ENCODE data around the gene RGS14.
"Not testable (repeated sequence)": the region's sequence is repeated elsewhere in the genome, so short reads cannot be mapped to it uniquely, and the experiment has no call there.

The RGS14 gene

DNA sequence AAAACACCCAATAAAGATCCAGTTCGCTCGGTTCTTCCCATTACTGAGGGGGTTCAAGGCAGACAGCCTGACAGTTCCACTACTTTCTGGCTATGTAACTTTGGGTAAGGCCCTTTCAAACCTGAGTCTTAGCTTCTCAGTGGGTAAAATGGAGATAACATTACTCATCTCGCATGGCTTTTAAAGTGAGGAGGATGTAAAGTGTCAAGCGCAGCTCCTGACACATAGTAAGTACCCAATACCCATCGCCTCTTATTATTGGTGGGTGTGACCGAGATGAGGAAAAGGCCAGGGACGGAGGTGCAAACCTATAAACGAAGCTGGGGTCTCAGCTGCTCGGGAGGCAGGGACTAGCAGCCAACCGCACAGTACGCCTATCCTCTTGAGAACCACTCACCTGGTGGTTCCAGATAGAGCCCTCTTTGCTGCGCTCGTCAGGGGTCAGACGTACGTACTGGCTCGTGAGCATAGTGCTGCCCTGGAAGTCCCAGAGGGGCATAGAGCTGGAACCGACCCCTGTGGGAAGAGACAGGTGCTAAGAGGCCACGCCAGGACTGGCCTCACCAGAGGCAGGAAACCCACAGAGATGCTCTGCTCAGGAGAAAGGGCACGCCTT, 6.8 kb upstream of the RGS14 start:
- no peak for DNase-seq

- DNase-seq = no peak
Observed at GRCh38 chr5:177351392-177352329, 6.1 kb upstream of the RGS14 start, which contains the start of gene LMAN2. Gene LMAN2 (minus strand): TSS chr5:177351668. CDS start chr5:177351647, 21 bp downstream.

DNA sequence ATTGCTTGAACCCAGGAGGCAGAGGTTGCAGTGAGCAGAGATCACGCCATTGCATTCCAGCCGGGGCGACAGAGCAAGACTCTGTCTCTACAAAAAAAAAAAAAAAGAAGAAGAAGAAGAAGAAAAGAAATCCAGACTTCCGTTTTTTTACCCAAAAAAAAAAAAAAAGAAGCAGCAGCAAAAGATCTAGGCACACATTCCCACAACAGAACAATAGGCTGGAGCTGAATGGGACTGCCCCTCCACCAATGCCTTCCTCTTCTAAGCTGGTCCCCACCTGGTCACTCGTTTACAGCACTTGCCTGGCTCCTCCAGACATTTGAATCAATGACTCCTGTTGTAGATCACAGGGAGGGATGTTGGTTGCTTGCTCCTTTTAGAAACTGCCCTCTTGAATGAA, 4.6 kb upstream of the RGS14 start:
- no peak for DNase-seq

DNA sequence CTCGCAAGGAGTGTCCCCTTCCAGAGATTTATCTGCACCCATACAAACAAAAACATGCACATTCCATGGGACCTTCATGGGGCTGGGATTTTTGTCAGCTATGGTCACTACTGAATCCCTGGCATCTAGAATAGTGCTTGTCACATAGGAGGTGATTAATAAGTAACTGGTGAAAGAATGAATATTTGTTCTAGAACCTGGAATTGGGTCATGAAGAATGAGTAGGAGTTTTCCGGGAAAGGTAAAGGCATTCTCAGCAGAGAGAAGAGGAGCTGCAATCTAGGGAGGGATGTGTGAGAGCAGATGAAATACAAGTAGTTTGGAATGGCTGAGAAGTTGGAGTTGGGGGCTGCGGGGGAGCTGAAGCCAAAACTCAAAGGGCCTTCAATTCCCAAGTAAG, 3.5 kb upstream of the RGS14 start:
- DNase-seq = no peak

DNA sequence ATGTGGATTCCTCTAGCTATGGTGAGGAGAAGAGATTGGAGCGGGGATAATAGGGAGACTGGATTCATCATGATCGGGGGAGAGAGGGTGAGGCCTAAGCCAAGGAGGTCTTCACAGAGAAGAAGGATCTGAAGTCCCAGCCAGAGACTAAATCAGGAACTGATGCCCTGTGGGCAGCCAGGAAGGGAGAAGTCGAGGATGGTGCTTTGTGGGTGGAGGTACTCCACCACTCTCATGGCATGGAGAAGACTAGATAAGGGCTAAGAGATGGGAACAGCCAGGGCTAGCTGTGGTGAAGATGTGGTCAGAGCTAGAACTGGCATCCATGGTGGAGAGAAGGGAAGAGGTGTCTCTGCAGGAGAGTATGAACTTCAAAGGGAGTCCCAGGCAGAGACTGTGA, 3.0 kb upstream of the RGS14 start:
- DNase-seq = no peak

DNA sequence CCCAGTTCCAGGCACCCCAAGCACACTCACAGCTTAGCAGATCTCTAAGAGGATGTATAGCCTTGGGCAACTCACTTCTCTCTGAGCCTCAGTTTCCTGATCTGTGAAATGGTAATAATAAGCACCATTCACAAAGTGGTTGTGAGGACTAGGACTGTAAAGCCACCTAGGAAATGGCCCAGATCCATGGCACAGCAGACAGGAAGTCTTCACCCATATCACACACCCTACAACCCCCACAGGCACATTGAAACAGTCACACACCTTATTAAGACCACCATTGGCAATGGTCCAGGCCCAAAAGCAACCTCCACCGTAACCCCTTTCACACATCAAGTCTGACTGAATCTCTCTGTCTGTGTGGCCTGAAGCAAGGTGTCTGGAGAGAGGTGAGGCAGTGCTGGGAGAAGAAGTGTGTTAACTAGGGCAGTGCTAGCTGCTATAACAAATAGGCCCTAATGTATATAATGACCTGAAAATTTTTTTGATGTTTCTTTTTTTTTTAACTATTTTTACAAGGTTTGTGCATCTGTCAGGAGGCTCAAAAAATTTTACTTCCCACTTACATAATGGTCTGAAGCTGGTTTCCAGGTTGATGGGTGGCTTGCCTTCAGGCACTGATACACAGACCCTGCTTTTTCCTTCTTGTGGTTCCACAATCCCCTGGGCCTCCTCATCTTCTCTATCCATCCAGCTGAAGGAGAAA, 2.4 kb upstream of the RGS14 start:
- no peak for DNase-seq

DNA sequence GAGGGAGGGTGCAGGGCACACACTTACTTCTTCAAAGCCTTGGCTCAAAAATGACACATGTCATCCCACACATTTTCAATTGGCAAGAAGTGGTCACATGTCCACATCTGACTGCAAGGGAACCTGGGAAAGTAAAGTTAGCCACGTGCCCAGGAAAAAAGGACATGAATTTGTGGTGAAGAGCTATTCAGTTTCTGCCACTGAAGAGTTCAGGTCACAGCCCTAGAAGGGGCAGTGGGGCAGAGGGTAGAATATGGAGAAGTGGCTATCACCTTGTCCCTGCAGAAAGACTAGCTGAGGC, 1.9 kb upstream of the RGS14 start:
- no peak for DNase-seq

DNA sequence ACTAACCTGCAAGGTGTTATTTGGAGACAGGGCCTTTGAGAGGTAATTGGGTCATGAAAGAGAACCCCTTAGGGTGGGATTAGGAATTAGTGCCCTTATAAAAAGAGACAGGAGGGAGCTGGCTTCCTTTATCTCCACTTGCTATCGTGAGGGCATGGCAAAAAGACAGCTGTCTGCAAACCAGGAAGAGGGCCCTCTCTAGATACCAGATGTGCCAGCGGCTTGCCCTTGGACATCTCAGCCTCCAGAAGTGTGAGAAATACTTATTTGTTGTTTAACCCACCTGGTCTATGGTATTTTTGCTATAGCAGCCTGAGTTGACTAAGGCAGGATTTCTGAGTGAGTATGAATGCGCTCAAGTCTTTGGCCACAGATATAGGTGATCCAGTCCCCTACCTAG, 978 bp upstream of the RGS14 start:
- DNase-seq = no peak

- no peak for DNase-seq
Observed at GRCh38 chr5:177357146-177357458, 622 bp upstream of the RGS14 start.

DNA sequence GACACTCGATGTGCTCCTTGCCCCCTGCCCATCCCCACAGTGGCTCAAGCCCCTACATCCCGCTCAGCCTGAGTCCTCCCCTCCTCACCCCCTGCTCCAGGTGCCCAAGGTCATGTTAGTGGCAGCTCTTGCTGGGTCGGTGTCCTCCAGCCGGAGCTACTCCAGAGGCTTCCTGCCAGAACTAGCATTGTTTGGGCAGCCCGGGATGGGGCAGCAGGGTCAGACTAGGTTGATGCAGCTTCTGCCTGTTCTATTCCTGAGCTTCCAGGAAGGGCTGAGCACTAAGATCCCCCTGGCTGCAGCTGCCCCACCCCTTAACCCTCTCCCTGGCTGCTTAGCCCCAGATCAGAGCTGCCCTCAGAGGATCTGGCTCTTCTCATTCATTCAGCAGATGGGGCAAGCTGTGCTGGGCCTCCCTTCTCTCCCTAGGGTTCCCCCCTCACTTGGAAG, 671 bp downstream of the RGS14 start:
- DNase-seq = no peak

GRCh38 chr5:177359451-177359851, 1.7 kb downstream of the RGS14 start:
- no peak for DNase-seq

DNA sequence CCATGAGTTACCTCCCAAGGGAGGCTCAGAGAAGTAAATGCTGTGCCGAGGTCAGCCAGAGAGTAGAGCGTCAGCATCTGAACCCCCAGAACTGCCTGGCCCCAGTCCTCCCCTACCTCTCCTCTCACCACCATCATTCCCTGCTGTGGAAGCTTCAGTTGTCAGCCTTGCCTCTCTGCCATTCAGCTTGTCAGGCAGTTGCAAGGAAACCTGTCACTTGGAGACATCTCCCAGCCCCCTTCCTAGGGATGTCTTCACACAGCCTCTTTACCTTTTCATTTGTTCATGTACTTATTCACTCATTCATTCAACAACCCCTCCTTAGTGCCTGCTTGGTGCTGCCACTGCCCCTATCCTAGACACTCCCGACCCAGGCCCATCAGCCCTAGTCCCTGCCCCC, 2.1 kb downstream of the RGS14 start:
- DNase-seq = no peak

DNA sequence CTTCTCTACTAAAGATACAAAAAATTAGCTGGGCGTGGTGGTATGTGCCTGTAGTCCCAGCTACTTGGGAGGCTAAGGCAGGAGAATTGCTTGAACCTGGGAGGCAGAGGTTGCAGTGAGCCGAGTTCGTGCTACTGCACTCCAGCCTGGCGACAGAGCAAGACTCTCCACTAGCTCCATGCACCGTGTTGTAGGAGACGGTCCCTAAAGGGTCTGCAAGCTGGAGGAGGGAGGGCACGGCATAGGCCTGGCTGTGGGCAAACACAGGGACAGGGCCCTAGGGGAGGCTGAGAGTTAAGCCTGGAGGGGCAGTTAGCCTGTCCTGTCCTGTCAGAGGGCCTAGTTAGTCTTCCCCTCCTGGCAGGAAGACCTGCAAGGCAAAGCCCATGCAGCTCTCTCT, 3.0 kb downstream of the RGS14 start:
- DNase-seq = not testable (repeated sequence)

DNA sequence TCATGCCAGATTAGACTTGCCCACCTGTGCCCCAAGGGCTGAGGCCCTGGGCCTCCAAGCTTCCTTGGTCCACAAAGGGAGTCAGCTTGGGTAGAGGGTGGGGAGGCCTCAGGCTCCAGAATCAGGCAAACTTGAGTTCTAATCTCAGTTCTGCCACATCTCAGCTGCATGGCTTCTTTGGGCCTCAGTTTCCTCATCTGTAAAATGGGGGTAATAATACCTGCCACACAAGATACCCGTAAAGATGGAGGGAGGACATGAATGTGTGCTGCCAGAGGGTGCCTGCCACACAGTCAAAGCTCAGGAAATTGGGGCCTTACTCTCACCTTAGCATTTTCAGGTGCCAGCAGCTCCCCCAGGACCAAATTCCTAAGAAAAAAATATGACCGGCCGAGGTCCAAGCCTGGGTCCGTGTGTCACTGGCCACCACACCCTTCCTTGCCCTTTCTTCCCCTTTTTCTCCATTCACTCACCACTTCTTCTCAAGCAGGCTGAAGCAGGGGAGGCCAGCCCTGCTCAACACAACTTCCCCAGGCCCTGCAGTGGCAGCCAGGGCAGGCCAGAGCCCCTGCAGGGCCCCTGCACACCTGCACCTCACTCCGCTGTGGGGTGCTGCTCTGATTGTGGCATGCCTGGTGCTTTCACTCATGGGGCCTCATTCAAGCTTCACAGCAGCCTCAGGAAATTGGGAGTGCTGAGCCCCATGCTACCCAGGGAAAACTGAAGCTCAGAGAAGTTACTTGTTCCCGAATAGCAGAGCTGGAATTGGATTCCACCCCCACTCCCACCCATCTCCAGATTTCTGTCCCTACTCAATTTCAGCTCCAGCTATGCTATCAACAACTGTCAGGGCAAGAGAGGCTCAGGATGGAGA, 3.9 kb downstream of the RGS14 start:
- no peak for DNase-seq

DNA sequence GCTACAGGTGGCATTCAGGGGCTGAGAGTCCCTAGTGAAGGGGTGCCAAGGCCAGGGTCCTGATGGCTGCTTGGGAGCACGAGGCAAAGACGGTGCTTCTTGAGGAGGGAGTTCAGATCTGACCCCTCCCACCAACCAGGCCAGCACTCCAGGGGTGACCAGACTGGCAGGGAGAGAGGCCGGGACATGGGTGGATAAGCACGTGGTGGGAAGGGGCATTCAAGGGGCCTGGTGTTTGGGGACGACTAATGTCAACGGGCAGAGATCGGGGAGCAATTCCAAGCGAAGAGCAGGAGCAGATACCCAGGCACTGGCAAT, 4.5 kb downstream of the RGS14 start:
- DNase-seq = no peak

DNA sequence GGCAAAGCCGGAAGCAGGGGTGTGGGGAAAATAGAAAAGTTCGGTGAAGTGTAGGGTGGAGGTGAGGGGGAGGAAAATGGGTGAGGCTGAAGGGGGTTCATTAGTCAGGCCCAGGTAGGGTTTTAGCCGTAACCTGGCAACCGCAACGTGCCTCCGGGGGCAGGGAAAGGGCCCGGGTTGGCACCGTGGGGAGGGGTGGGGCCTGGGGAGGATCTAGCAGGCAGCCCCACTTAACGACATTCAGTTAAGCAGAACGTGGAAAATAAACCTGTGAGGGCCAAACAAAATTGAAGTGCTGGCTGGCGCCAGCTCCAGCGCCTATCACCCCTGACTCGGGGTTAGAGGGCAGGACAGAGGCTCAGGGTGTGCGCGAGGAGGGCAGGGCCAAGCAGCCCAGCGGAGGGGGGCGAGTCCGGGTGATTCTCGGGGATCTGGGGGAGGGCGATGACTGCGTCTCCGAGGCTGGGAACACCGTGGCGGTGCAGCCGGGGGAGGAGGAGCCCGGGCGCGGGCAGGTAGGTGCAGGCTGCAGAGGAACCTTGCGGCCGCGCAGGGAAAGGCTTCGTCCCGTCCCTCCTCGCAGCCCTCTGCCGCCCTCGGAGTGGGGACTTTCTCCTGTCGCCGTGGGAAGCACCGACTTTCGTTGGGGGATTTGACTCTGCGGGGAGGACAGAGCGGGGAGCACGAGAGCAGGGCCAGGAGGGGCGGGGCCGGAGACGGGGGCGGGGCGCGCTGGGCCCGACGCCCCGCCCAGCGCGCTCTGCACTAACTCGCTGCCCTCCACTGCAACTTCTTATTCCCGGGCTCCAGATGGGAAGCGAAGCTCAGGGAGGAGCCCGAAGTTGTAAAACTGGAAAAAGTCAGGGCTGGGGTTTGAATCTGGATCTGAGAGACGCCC, 5.1 kb downstream of the RGS14 start:
- no peak for DNase-seq

DNA sequence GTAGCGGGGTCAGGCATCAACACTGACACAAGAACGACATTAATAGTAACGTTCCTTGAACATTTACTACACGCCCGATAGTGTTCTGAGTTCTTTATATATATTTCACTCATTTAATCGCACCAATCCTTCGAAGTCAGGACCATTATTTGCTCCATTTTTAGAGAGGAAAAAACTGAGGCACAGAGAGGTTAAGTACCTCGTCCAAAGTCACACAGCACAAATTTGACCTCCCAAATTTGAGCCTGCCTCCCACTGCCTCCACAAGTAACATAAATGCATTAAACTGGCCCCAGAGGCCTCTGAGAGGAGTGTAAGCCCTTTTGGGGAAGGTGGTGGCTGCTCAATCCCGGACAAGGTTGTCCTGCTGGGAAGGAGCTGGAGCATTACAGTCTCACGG, 5.8 kb downstream of the RGS14 start:
- no peak for DNase-seq

DNA sequence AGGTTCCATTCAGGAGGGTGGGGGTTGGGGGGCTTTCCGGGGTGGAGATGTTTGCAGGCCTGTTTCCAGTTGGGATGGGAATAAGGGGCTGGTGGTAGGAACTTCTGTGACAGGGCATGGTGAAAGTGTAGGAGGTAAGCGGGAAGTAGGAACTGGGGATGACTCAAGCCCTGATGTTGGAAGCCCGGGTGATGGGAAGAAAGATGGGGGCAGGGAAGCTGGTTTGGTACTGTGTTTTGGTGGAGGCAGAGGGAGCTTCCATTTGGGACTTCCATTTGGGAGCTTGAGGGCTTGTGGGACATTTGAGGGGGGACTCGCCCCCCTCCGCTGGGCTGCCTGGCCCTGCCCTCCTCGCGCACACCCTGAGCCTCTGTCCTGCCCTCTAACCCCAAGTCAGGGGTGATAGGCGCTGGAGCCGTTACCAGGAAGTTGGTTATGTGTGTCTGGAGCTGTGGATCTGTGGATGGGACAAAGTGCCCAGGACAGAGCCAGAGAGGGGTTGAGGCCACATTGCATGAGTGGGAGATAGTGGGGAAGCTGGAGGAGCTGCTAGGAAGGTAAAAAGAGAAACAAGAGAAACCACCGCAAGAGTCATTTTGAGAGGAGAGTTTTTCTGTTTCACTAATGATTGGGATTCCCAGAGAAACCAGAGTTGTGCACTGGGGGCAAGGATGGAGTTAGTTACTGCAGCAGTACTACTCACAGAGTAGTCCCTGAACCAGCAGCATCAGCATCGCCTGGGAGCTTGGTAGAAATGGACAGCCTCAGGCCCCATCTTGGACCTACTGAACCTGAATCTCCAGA, 6.6 kb downstream of the RGS14 start:
- DNase-seq = no peak

DNA sequence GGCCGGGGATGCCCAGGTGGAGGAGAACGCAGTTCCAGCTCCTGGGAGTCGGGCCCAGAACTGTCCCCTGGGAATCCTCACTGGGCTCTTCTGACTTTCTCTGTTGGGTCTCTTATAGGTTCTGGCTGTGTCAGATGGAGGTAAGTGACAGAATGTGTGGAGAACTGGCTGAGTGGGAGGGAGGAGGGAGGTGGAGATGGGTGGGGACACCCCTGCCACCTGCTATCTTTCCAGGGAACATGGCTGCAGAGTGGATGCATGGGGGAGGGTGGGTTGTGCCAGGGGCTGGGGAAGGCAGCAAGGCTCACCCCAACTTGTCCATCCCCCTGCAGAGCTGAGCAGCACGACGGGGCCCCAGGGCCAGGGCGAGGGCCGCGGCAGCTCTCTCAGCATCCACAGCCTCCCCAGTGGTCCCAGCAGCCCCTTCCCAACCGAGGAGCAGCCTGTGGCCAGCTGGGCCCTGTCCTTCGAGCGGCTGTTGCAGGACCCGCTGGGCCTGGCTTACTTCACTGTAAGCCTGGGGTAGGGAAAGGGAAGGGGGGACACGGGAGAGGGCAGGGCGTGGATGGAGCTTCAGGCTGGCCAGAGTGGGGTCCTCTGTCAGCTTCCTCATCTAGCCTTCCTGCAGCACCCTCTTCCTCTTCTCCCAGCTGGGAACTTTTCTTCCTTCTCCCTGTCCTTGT, 8.3 kb downstream of the RGS14 start:
- no peak for DNase-seq

DNA sequence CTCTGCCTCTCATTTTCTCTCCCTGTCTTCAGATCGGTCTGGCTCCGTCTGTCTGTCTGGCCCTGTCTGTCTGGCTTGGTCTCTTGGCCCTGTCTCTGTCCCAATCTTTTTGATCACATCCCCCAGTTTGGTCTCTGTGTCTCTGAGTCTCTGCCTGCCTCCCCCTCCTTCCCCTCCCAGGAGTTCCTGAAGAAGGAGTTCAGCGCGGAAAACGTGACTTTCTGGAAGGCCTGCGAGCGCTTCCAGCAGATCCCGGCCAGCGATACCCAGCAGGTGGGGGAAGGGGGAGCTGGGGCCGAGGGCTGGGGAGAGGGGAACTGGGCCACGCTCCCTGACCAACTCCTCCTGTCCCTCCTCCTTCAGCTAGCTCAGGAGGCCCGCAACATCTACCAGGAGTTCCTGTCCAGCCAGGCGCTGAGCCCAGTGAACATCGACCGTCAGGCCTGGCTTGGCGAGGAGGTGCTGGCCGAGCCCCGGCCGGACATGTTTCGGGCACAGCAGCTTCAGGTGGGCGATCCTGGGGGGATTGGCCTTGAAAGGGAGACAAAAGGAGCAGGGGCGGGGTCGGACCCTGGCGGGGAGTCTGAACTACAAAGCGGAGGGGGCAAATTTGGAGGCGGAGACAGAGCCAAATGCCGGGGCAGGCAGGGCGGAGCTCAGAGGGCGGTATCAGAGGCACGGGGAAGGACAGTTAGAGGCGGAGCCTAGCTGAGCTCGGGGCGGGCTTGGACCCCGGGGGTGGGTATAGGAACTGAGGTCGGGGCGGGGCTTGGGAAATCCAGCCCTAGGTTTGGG, 9.0 kb downstream of the RGS14 start:
- no peak for DNase-seq
